8988T (cell line): ENCODE results near the gene UBE2D3.
"Not testable (repeated sequence)": the region's sequence is repeated elsewhere in the genome, so short reads cannot be mapped to it uniquely, and the experiment has no call there.

Experiments
- DNase-seq: peaks from one replicate; pipeline ENCODE4 v3.0.0; 2011

Gene UBE2D3

GRCh38 chr4:102829803-102830202 lies 2.5 kb upstream of the UBE2D3 start:
- no peak for DNase-seq

DNA sequence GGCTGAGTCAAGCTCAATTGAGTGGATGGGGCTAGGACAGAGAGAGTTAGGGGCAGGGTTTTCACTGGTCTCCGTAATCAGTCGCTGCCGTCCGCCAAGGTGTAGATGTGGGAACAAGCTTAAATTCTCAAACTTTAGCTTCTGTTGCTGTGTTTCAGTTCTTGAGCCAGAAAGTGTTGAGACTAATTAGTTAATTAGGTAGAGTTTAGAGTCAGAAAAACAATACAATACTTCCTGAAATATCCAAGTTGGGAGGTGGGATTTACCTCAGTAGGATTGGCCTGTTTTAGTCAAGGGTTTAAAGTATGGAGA lies 1.1 kb upstream of the UBE2D3 start:
- DNase-seq: no peak

DNA sequence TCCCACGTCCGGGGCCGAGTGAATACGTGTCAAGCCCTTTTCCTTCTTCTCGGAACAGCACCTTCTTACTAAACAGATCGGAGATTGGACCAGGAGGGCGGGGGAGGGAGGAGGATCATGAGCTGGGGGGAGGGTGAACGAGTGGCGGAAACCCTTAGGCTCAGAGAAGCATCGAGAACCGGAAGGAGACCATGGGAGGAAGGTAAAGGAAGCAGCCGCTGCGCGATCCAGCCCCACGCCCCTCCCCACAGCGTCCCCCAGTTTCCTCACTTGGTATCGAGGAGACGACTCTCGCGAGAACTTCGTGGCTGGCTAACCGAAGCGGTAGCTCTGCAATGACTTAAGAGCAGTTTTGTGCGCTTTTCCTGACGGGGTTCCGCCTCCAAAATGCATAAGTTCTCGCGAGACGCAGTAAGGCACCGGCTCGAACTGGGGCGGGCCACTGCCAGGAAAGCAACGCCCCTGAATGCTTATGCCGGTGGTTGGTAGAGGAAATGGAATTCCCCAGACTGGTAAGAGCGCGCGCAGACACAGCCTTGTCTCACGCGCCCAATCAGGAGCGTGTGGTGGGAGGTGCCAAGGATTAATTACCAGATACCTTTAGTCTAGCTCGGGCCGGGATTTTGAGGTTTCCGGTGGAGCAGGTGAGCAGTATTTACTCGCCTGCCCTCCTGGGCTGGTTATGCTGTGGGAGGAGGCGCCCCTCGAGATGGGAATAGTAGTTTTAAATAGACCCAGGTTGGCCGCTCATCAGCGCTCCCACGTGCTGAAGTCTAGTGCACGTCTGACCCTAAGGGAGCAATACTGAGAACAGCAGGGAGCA lies 534 bp upstream of the UBE2D3 start:
- no peak for DNase-seq

DNA sequence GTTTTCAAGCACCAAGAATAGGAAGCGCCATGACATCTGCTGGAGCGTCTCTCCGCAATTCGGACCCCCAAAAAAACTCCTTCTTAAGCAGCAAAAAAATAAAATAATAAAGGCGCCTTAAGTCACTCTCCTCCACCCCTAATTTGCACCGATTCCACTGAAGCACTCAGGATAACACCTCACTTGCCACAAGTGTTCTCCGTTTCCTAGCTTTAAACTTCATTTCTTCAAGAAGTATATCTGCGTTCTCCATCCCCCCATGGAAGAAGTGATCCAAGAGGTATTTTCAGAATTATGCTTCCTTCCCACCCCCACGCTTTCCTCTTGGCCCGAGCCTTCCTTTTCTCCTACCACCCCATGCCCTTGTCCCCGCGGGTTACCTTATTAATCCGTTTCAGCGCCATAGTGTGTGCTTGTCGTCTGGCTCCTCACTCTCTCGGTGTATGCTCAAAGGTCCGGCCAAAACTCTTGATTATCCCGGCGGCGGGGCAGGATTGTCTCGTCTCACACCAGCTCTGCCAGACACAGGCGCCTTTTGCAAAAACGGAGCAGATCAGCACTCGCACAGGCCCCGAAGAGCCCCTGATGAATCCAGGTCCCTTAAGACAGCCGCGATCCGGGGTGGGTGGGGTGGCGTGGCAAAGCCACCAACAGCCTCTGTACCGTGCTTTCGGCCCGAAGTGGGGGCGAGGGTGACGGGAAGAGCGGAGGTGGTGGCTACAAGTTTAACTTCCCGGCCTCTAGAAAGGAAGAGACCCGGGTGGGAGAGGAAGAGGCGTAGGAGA lies 1.1 kb downstream of the UBE2D3 start:
- no peak for DNase-seq

- no peak for DNase-seq
These were observed 1.9 kb downstream of the UBE2D3 start for GRCh38 chr4:102825261-102826091.

DNA sequence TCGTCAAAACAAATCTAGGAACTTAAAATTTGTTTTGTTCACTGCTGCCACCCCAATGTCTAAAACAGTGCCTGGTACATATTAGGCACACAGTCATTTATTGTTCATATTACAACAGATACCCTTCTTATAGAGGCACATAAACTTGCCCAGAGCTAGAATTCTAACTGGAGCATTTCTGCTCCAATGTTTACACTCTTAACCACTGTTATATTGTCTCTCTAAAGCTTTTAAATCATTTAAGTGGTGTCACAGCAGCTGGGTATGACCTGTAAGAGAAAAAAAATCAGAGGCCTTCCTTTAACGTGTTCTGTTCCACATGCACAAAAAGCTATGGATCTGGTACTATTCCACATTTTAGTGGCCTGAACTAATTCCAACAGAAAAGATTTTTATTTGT lies 3.0 kb downstream of the UBE2D3 start:
- no peak for DNase-seq

DNA sequence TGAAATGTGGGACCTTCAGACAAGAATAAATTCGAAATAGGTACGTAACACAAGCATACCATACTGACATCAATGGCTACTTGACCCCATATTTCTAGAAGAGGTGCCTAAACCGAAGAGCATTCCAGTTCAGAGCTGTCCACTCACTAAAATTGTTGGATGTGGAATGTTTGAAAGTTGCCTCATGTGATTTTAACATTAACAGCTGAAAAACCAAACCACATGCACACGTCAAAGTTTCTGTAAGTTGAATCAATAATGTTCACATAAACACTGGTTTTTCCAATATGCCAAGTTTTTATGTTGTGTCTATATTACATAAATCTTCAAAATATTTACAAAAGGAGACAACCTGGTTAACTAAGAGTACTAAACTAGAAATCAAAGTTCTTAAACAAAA lies 3.5 kb downstream of the UBE2D3 start:
- DNase-seq: no peak

DNA sequence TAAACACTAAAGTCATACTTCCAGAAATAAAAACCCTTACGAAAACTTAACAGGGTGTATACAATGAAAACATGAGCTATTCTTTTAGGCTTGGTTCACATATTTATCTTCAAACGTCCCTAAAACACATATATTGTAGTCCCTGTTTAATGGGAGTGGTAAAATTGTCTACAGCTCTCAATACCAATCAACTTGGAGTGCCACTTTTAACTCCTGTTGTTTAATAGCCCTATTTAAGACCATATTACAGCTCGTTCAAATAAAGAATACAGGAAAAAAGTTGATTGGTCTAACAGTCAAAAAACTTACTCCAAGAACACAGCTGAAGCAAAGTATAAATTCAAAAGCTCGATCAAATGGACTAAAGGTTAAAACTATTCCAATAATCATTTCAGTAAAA lies 3.9 kb downstream of the UBE2D3 start:
- no peak for DNase-seq

GRCh38 chr4:102819588-102820365 lies 7.6 kb downstream of the UBE2D3 start:
- DNase-seq: no peak

DNA sequence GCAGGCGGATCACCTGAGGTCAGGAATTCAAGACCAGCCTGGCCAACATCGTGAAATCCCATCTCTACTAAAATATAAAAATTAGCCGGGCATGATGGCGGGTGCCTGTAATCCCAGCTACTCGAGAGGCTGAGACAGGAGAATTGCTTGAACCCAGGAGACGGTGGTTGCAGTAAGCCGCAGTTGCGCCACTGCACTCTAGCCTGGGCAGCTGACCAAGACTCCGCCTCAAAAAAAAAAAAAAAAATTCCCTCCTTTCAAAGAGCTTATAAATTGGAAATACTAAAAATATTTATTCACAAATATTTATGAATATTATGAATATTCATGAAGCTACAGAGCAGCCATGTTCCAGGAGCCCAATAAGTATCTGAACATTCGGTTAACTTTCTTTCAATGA lies 8.3 kb downstream of the UBE2D3 start:
- not testable (repeated sequence) for DNase-seq

- DNase-seq: no peak
These were observed 9.6 kb downstream of the UBE2D3 start for GRCh38 chr4:102817613-102818268.

- no peak for DNase-seq
These were observed 10.2 kb downstream of the UBE2D3 start for GRCh38 chr4:102817021-102817605.

- DNase-seq: no peak
These were observed 11.4 kb downstream of the UBE2D3 start for GRCh38 chr4:102815981-102816380.

GRCh38 chr4:102809691-102810090 lies 17.7 kb downstream of the UBE2D3 start:
- no peak for DNase-seq

GRCh38 chr4:102809190-102809589 lies 18.2 kb downstream of the UBE2D3 start:
- no peak for DNase-seq

DNA sequence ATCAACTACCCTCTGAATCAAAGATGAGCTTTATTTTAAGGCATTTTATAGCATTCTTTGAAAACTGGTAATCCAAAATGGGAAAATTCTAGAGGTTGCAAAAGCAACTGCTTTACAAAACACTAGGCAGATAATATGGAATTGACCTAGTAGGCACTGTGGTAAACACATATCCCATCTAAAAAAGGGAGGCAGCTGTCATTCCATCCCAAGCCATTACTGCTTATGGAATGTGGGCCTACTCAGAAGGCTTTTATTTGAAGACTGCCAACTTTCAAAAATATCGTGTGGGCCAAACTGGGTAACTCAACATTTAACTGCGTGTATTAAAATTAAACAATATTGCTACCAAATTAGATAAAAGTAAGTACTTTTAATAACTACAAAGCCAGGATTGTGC lies 19.3 kb downstream of the UBE2D3 start:
- DNase-seq: no peak

GRCh38 chr4:102807345-102807744 lies 20.0 kb downstream of the UBE2D3 start:
- DNase-seq: no peak

DNA sequence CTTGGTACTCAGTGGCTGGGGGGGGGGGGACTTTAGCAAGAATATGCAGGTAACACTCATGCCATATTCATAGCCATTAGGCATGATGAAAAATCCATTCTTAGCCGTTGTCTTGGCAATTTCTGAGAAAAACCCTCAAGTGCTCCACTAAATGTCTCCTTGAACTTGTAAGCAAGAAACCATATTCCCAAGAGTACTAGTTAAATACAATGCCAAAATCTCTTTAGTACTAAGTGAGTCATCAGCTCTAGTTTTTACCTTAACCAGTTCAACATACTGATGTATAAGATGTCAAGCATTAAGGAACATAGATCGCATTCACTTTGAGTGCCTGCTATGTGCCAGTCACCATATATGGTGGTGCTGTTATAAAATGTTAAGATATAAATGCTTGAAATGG lies 27.5 kb downstream of the UBE2D3 start:
- DNase-seq: no peak

DNA sequence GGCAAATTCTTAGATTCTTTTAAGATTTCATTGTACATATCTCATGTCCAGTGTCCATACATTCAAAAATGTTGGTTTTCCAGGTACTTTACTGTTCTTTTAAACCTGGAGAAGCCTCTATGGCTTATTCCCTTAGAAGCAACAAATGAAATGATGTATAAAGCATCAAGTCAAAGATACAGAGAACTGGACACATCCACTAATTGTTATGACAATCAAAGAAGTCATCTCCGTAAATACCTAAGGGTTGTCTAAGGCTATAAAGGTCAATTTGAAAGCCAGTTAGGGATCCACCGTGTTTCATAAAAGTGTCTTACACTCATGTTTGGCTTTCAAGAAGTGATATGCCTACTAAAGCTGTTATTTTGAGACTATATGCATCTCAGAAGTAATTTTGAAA lies 32.4 kb downstream of the UBE2D3 start:
- DNase-seq: no peak

DNA sequence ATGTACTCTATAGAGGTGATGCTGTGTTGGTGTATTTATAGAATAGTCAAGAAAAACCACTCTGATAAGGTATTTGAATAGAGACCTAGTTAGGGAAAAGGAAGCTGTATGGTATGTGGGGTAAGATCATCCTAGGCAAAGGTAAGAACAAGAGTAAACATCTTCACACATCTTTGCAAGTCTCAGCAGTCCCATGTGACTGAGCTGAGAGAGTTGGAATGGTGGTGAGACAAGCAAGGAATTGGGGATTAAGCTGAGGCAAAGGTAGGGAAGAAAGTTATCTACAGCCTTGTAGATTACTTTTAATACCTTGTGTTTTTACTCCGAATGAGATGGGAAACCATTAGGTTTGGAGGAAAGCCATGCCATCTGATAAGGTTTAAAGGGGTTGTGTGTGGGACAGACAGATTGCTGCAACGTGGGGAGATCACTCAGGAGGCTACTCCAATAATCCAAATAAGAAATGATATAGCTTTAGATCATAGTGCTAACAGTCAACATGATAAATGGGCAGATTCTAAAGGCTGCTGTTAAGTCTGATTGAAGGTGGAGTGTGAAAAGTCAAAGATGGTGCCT lies 34.9 kb downstream of the UBE2D3 start:
- DNase-seq: no peak

DNA sequence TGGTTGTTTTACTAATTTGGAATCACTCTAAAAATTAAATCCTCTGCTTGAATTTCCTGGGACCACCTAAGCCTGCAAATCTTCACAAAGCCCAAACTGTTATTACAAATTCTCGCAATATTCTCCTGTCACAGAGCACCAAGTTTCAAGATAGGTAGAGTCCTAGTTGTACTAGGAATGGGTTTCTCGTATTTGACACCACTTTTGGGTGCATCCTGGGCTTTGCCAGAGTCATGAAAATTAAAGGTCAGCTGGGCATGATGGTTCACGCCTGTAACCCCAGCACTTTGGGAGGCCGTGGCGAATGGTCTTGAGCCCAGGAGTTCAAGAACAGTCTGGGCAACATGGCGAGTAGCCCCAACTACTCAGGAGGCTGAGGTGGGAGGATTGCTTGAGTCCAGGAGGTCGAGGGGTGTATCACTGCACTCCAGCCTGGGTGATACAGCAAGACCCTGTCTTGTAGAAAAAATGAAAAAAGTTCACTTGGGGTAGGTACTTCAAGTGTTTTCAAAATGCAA lies 36.0 kb downstream of the UBE2D3 start:
- DNase-seq: no peak
